Mammary epithelial cell (primary cell): Measurements from ENCODE around the gene SLC34A1.

Experiments
- EZH2 ChIP-seq: IDR thresholded peaks from 2 replicates; pipeline ENCODE4 v1.6.1; 2012; ENCODE audit warnings: low read length, inconsistent platforms, borderline replicate concordance
- TF ChIP-seq, protein P1 (sequence below), 2 donors: IDR thresholded peaks in 1 of 2; conservative IDR thresholded peaks in 1 of 2; 2 replicates each; pipeline ENCODE4 v1.5.1; 2011 to 2012; ENCODE audit warnings: inconsistent platforms in 2 of 2, low read length in 2 of 2, mild to moderate bottlenecking in 2 of 2, control low read depth in 1 of 2, low read depth in 1 of 2; ENCODE audit not compliant: insufficient read depth in 1 of 2; ENCODE audit errors: extremely low read depth in 1 of 2

DNA sequence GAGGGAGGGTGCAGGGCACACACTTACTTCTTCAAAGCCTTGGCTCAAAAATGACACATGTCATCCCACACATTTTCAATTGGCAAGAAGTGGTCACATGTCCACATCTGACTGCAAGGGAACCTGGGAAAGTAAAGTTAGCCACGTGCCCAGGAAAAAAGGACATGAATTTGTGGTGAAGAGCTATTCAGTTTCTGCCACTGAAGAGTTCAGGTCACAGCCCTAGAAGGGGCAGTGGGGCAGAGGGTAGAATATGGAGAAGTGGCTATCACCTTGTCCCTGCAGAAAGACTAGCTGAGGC, 28.4 kb upstream of the SLC34A1 start:
- no peak for TF ChIP-seq EZH2
- TF ChIP-seq, protein P1, sequence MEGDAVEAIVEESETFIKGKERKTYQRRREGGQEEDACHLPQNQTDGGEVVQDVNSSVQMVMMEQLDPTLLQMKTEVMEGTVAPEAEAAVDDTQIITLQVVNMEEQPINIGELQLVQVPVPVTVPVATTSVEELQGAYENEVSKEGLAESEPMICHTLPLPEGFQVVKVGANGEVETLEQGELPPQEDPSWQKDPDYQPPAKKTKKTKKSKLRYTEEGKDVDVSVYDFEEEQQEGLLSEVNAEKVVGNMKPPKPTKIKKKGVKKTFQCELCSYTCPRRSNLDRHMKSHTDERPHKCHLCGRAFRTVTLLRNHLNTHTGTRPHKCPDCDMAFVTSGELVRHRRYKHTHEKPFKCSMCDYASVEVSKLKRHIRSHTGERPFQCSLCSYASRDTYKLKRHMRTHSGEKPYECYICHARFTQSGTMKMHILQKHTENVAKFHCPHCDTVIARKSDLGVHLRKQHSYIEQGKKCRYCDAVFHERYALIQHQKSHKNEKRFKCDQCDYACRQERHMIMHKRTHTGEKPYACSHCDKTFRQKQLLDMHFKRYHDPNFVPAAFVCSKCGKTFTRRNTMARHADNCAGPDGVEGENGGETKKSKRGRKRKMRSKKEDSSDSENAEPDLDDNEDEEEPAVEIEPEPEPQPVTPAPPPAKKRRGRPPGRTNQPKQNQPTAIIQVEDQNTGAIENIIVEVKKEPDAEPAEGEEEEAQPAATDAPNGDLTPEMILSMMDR (conservative IDR thresholded peaks at IDR 0.05 in 1 of 2, IDR thresholded peaks at IDR 0.05 in 1 of 2; ENCODE audit: extremely low read depth in 1 of 2, insufficient read depth in 1 of 2, low read depth in 1 of 2, low read length in 2 of 2): no peak
